GM20000 (cell line): Measurements from ENCODE around the gene CTDP1.

Experiments
- DNase-seq: peaks from one replicate; pipeline ENCODE4 v3.0.0; 2012; ENCODE audit warnings: low spot score
- CTCF ChIP-seq: IDR thresholded peaks from 2 replicates; pipeline ENCODE4 v1.5.1; 2012; ENCODE audit warnings: mild to moderate bottlenecking, control low read depth; ENCODE audit errors: extremely low read depth, missing control alignments

Gene CTDP1

GRCh38 chr18:79680100-79680879, 687 bp downstream of the CTDP1 start:
- no peak for DNase-seq
- TF ChIP-seq CTCF: peak; percentile 3

- no peak for TF ChIP-seq CTCF
- no peak for DNase-seq
Measured at GRCh38 chr18:79680891-79681339, 1.3 kb downstream of the CTDP1 start.

GRCh38 chr18:79681484-79682387, 2.1 kb downstream of the CTDP1 start:
- no peak for TF ChIP-seq CTCF
- DNase-seq: no peak

DNA sequence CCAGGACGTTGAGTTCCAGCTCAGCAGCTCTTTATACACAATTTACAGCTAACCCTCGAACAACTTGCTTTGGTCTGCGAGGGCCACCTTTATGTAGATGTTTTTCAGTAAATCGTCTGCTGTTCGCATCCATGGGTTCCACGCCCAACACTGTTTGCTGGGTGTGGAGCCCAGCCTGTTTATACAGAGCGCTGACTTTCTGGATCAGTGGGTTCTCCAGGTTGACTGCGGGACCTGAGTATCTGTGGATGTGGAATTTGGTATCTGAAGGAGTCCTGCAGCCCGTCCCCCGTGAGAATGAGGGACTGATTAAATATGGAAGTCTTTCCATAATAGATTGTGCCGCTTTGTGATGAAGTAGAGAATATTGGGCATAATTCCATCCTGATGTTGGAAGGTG, 2.9 kb downstream of the CTDP1 start:
- TF ChIP-seq CTCF: no peak
- DNase-seq: no peak

DNA sequence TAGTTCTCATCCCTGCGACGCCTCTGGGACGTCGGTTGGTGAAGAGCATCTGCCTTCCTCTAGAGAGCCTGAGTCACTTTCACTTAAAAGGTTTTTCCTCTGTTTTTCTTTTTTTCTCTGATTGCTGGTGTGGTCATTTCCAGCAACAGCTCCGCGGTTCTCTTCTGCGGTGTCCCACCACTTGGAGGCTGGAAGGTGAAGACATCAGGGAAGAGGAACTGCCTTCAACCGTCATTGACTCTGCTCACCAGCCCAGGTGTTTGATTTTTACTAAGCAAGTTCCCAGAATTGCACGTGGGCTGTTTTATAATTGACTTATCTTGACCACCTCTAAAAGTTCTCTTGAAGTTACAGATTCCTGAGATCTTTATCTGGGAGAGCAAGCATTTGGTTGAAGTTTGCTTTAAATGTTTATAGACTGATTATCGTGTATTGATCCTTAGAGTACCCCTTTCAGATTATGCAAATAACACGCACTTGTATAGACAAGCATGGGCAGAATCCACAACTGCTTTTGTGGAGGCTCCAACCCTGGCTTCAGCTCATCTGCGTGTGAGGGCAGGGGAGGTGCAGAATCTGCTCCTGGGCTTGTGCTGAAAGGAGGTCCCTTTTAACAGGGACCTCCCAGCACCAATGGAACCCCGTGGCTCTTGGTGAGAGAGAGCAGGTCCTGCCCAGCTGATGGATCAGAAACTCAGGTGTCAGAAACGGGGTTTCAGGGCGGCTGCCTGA, 3.5 kb downstream of the CTDP1 start:
- no peak for TF ChIP-seq CTCF
- no peak for DNase-seq

DNA sequence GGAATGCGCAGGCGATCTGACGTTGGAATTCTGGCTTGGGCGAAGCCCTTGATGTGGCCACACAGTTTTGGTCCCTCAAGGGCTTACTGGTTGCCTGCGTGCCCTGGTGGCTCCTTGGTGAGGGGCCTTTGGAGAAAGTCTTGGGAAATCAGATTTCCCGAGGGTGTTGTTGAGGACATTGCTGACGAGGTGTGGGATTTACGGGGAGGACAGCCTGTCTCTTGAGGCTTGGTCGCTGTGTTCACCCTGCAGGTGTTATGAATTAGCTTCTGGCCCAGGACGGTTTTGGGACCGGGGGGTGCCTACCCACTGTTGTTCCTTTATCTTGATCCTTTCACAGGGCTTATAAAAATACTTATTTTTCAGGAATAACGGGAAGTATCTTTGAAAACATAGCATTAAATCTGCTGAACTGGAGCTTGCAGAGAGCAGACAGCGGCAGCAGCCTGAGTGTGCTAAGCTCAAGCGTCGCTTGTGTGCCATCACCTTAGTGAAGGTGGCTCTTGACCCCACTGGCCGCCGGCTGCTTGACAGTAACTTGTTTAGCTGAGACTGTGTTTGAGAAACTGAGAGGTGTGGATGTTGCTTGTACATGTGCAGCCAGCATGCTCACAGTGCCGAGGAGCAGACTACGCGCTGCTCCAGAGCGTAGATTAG, 4.2 kb downstream of the CTDP1 start:
- DNase-seq: no peak
- no peak for TF ChIP-seq CTCF
